GM18951 (cell line): ENCODE data around the gene CNTNAP2.

Experiments used
- POLR2A ChIP-seq: IDR thresholded peaks from 4 replicates; pipeline ENCODE4 v1.6.1; 2011; ENCODE audit warnings: mild to moderate bottlenecking; ENCODE audit not compliant: insufficient read length, insufficient read depth; ENCODE audit errors: extremely low read depth
- in situ Hi-C: fragments of 300-500 bp; cut with MboI; formaldehyde crosslinking; loops from one replicate; pipeline ENCODE4 v1.12.0; 2022; ENCODE audit warnings: low sequenced_read_pairs, mixed read lengths, inconsistent platforms; ENCODE audit not compliant: unreplicated experiment

The CNTNAP2 gene

DNA sequence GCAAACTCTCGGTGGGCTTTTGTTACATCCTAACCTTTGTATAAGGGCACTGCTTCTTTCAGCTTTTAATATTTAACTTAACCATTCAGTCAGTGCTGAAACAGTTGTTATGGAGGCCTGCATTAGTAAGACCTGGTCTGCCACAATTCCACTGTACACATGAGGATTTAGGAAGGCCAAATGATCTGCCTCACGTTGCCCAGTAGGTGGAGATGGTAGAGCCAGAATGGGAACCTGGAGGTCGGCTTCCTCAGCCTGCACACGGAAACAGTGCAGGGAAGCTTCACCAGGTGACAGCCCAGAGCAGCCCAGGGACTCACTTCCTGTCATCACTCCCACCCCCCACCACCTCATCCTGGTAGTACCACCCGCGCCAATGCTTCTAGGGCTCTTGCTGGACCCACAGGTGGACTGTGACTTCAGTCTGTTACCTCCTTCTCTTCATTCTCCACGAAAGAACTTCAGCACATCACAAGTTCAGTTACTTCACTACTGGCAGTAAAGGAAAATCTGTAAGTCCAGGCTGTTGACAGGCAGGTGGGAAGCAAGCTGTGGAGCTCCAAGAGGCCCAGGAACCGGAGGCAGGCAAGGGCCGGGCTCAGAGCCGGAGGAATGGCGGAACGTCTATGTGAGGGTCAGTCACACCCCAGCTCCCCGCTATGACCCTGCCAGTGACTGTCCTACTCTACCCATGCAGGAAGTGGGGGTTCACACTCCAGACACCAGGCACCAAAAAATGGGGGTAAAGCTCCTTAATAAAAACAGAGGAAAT lies 1993.7 kb downstream of the CNTNAP2 start:
- no peak for TF ChIP-seq POLR2A
- in situ Hi-C loops: no loop called here

DNA sequence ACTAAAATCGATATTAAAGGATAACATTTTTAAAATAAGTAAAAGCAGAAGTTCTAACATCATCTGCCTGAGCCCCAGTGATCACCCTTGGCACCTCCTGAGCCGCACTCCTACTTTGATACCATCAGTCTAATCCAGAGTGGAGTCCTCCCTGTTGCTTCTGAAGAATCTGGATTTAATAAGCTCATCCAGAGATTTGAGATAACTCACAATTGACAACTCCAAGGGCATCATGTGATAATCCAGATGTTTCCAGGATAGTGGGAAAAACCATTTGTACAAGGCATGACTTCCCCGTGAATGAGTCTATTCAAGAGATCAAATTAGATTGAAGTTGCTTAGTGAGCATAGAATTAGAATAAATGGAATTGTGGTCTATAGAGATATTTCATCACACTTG lies 1998.2 kb downstream of the CNTNAP2 start:
- in situ Hi-C loops: no loop called here
- no peak for TF ChIP-seq POLR2A

- no peak for TF ChIP-seq POLR2A
- in situ Hi-C loops: no loop called here
Observed at GRCh38 chr7:148115308-148115707, 1998.7 kb downstream of the CNTNAP2 start.

DNA sequence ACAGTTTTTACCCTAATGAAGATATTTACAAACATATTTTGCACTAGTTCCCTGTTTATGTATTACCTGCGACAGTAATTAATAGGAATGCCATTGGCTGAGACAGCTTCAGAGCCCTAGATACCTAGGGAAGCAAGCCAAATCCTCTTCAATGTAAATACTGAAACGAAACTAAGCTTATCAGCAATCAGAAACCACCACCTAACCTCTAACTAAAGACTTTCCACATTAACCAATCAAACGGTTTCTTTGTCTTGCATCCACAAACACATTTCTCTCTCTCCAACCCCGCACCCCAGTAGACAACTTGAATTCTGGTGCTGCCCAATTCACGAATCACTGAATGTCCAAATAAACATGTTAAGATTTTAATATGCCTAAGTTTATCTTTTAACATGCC lies 1999.6 kb downstream of the CNTNAP2 start:
- TF ChIP-seq POLR2A: no peak

DNA sequence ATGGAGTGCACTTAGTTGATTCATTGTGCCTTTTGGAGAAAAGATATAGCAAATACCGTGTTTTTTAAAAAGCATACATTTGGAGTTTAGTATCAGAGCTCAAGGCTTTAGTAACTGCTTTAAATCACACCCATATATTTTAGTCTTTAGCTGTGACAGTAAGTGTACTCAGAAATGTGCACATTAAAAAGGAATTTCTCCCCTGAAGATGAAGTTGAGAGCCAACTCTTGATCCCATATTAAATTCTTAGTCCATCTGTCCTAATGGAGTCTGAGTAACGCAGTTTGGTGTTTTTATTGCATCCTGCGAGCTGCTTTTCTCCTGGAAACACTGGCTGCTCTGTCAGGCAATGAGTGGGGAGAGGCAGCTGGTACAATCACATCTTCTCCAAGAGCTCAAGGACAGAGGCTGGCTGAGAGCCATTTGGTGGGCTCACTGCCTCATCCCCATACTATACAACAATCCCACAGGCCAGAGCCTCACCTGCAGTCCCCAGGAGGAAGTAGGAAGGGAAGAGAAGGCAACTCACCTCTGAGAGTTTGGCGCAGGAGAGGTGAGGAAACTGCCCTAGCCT lies 2000.3 kb downstream of the CNTNAP2 start:
- in situ Hi-C loops: no loop called here
- no peak for TF ChIP-seq POLR2A

More for the DNA sequence above, 1999.6 kb downstream of the CNTNAP2 start:
- in situ Hi-C loops: no loop called here

DNA sequence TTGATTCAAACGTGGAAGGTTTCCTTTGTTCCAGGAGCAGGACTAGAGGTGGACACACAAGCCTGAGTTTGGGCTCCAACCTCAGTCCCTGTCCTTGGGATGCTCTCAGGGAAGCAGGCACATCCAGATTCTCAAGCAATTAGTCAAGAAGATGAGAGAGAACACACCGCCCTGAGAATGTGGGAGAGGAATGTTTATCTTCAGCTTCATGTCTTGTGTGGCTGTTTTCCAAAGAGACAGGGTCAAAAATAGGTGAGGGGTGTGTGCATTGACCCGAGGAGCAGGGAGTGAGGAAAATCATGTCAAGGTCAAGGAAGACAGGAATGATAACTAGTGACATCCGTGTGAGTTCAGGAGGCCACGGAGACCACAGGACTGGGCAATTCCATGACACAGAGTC lies 2001.8 kb downstream of the CNTNAP2 start:
- TF ChIP-seq POLR2A: no peak
- in situ Hi-C loops: no loop called here

DNA sequence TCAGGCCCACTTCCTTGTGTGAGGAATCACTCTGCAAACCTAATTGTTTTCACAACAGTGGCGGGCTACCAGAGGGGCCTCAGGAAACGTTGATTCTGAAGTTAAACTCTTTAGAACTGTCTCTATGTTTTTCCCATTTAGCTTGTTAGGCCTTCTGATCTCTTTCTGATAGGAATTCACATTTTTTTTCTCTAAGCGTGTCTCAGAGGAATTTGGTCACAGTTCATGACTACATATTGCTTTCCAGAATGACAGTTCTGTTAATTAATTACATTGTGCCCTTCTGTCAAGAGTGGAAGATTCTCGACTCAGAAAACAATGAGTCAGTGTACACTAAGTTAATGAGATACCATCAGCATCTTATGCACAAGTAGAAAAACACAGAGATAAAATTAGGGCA lies 2004.8 kb downstream of the CNTNAP2 start:
- in situ Hi-C loops: no loop called here
- TF ChIP-seq POLR2A: no peak

- in situ Hi-C loops: no loop called here
- no peak for TF ChIP-seq POLR2A
Observed at GRCh38 chr7:148121847-148122246, 2005.2 kb downstream of the CNTNAP2 start.

- no peak for TF ChIP-seq POLR2A
- in situ Hi-C loops: no loop called here
Observed at GRCh38 chr7:148124477-148124876, 2007.9 kb downstream of the CNTNAP2 start.

- TF ChIP-seq POLR2A: no peak
- in situ Hi-C loops: no loop called here
Observed at GRCh38 chr7:148127374-148127773, 2010.8 kb downstream of the CNTNAP2 start.

DNA sequence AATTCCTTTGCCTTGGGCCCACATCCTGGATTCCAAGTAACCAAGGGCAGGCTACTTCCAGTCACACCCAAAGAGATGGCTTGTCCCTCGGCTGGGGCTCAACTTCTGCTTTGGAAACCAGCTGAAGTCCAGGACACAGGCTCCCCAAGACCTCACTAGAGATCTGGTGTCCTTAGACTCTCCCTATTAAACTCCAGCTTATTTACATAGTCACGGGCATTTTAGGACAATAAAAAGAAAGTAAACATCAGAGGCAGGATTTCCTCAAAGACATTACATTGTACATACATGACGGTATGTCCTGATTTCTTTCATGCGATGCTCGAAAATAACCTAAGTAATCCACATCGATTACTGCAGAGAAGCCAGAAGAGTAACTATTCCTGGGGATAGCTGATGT lies 2012.4 kb downstream of the CNTNAP2 start:
- in situ Hi-C loops: no loop called here
- TF ChIP-seq POLR2A: no peak

- in situ Hi-C loops: no loop called here
Observed at GRCh38 chr7:148135116-148135515, 2018.5 kb downstream of the CNTNAP2 start.

GRCh38 chr7:148135997-148136396 lies 2019.4 kb downstream of the CNTNAP2 start:
- no peak for TF ChIP-seq POLR2A
- in situ Hi-C loops: no loop called here

More at GRCh38 chr7:148135116-148135515, 2018.5 kb downstream of the CNTNAP2 start:
- TF ChIP-seq POLR2A: no peak

- in situ Hi-C loops: no loop called here
- TF ChIP-seq POLR2A: no peak
Observed at GRCh38 chr7:148142660-148143248, 2026.2 kb downstream of the CNTNAP2 start.
